ENCODE results near the gene VSNL1.

VSNL1 gene

DNA sequence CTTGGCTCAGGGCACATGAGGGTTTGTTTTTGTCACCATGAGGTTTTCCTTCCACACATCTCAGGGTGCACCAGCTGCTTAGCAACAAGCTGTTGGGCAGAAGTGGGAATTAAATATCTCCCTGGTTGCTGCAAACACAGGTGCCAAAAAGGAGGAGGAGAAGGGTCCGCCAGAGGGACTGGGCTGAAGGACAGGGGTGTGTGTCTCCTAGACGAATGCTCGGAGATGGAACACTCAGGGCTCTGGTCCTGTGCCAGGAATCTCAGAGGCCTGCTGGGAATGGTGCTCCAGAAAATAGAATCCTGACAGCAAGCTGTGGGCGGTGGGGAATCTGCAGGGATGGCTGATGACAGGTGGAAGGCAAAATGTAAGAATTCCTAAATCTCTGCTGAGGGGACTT, 94.5 kb downstream of the VSNL1 start:
- Histone ChIP-seq H3K4me3 (ENCODE audit: low read depth, low read length) (no peak overlapping the region), H3K27me3 (ENCODE audit: insufficient read depth, low read depth, severe bottlenecking) (no peaks in the 10 kb centered on the region), H3K9me3 (ENCODE audit: severe bottlenecking) (no peaks in the 10 kb centered on the region), H3K27ac (no peak overlapping the region), H3K36me3 (no peaks in the 10 kb centered on the region)
- DNase-seq: no peak
- TF ChIP-seq, protein P1, sequence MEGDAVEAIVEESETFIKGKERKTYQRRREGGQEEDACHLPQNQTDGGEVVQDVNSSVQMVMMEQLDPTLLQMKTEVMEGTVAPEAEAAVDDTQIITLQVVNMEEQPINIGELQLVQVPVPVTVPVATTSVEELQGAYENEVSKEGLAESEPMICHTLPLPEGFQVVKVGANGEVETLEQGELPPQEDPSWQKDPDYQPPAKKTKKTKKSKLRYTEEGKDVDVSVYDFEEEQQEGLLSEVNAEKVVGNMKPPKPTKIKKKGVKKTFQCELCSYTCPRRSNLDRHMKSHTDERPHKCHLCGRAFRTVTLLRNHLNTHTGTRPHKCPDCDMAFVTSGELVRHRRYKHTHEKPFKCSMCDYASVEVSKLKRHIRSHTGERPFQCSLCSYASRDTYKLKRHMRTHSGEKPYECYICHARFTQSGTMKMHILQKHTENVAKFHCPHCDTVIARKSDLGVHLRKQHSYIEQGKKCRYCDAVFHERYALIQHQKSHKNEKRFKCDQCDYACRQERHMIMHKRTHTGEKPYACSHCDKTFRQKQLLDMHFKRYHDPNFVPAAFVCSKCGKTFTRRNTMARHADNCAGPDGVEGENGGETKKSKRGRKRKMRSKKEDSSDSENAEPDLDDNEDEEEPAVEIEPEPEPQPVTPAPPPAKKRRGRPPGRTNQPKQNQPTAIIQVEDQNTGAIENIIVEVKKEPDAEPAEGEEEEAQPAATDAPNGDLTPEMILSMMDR (IDR thresholded peaks at IDR 0.05; ENCODE audit: low read depth, low read length): no peak

DNA sequence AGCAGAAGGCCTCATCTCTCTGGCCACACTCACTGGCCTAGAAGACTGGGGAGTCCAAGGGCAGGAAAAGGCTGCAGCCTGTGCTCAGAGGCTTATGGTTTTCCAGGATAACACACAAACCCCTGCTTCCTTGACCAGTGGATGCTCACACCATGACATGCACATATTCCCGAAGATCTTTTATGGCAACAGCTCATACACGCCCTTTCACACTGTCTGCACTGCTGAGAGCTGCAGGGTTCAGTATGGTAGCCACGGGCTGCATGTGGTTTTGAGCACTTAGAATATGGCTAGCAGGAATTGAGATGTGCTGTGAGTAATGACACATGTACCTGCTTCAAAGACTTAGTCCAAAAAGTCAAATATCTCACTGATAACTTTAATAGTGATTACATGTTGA, 95.8 kb downstream of the VSNL1 start:
- Histone ChIP-seq H3K9me3 (ENCODE audit: severe bottlenecking) (no peaks in the 10 kb centered on the region), H3K4me3 (ENCODE audit: low read depth, low read length) (no peak overlapping the region), H3K27me3 (ENCODE audit: insufficient read depth, low read depth, severe bottlenecking) (no peaks in the 10 kb centered on the region), H3K27ac (no peak overlapping the region), H3K36me3 (no peaks in the 10 kb centered on the region)
- TF ChIP-seq, protein P1 (IDR thresholded peaks at IDR 0.05; ENCODE audit: low read depth, low read length): no peak
- DNase-seq: no peak

DNA sequence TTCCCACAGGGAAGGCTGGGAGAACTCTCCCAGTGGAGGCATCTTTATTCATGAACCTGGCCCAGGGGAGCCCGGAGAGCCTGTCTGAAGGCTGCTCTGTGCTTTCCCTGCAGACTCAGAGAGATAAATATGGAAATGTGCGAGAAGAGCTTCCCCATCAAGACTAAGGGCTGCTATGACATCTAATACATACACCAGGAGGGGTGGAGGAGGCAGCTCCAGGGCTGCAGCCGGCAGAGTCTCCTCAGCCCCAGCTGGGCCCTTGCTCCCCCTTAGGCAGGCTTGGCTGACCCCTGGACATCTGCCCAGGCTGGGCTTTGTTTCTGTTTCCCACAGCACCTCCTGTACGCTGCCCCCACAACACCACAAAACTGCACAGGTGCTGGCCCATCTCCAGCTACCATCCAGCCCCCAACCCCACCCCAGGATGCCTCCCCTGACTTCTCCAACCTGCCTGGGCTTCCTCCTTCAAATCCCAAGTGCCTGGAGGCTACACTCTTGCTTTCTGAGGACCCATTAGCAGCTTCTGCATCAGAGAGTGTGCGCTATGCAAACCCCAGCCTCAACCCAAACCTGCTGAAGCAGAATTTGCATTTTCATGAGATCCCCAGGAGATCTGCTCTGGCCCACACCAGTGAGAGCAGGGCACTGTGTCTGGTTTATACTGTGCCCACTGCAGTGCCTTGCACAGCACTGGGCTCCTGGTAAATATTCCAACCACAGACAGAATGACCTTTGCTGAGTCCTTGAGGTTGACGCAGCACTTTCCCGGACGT, 96.8 kb downstream of the VSNL1 start:
- DNase-seq: no peak
- no peak overlapping the region for H3K4me3 ChIP-seq (ENCODE audit: low read depth, low read length)
- TF ChIP-seq, protein P1 (IDR thresholded peaks at IDR 0.05; ENCODE audit: low read depth, low read length): no peak
- H3K27ac ChIP-seq: no peak overlapping the region
- no peaks in the 10 kb centered on the region for H3K9me3 ChIP-seq (ENCODE audit: severe bottlenecking)
- no peaks in the 10 kb centered on the region for H3K27me3 ChIP-seq (ENCODE audit: insufficient read depth, low read depth, severe bottlenecking)
- H3K36me3 ChIP-seq: no peaks in the 10 kb centered on the region

DNA sequence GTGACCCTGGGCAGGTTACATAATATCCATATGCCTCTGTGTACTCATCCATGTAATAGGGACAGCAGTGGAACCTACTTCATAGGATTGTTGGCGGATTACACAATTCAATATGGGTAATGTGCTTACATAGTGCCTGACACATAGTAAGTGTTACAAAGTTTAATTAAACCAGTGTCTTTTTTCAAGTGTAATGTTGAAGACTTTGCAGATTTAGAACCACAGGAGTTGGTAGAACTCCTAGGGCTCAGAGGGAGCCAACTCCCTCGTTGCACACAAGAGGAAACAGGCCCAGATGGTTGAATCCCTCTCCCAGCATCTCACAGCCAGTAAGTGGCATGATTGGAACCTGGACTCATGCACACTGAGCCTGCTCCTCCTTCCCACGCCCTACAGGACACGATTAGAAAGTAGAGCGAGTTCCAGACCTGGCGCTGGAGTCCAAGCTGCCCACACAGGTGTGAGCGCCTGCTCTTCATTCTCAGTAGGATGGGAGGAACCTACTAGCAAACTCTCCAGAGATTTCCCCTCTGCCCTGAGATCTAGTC, 97.8 kb downstream of the VSNL1 start:
- Histone ChIP-seq H3K4me3 (ENCODE audit: low read depth, low read length) (no peak overlapping the region), H3K27ac (no peak overlapping the region), H3K36me3 (no peaks in the 10 kb centered on the region)

DNA sequence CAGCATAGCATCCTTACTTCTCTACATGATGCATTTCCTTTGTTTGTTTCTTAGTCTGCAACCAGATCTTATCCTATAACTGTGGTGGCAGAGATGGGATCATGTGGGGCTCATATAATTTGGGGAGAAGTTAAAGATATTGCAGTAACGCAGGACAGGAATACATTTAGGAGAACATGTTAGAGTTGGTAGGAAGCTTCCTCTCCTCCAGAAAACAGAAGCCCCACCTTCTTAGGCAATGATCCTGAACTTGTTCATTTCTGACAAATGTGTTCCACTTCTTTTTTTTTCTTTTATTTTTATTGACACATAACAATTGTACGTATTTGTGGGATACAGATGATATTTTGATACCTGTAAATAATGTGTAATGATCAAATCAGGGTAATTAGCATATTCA, 99.9 kb downstream of the VSNL1 start:
- no peak overlapping the region for H3K4me3 ChIP-seq (ENCODE audit: low read depth, low read length)
- no peaks in the 10 kb centered on the region for H3K36me3 ChIP-seq
- TF ChIP-seq, protein P1 (IDR thresholded peaks at IDR 0.05; ENCODE audit: low read depth, low read length): no peak
- no peaks in the 10 kb centered on the region for H3K9me3 ChIP-seq (ENCODE audit: severe bottlenecking)
- DNase-seq: no peak
- no peaks in the 10 kb centered on the region for H3K27me3 ChIP-seq (ENCODE audit: insufficient read depth, low read depth, severe bottlenecking)
- H3K27ac ChIP-seq: no peak overlapping the region

More for the DNA sequence above, 97.8 kb downstream of the VSNL1 start:
- TF ChIP-seq, protein P1 (IDR thresholded peaks at IDR 0.05; ENCODE audit: low read depth, low read length): no peak
- DNase-seq: no peak
- Histone ChIP-seq H3K27me3 (ENCODE audit: insufficient read depth, low read depth, severe bottlenecking) (no peaks in the 10 kb centered on the region), H3K9me3 (ENCODE audit: severe bottlenecking) (no peaks in the 10 kb centered on the region)
